CD14-positive monocyte (primary cell): ENCODE measurements around the gene FARP2. TPM values are rescaled to one million over a fixed set of nuclear protein-coding genes. Genes with fewer than 3 reads are reported as not detected.

ENCODE experiments used
- DNase-seq, 3 donors: peaks; one replicate each; pipeline ENCODE4 v3.0.0-alpha.2; 2011 to 2022
- H2AFZ ChIP-seq: 2 replicates; pipeline ENCODE4 v1.6.0; 2012; ENCODE audit warnings: mild to moderate bottlenecking, low read depth, low read length, inconsistent platforms; ENCODE audit not compliant: insufficient read depth, poor library complexity, severe bottlenecking
- H3K27ac ChIP-seq, 2 donors: 1 replicate in 1 of 2; 2 replicates in 1 of 2; pipeline ENCODE4 v1.5.1; 2012 to 2013; ENCODE audit warnings: low read length in 2 of 2, control low read depth in 1 of 2, inconsistent platforms in 1 of 2, low read depth in 1 of 2, mild to moderate bottlenecking in 1 of 2
- H3K27me3 ChIP-seq, 2 donors: one replicate each; pipeline versions ENCODE4 v1.6.0 to v1.6.1; 2011 to 2013; ENCODE audit warnings: low read length in 2 of 2; ENCODE audit not compliant: control insufficient read depth in 2 of 2, insufficient read depth in 2 of 2
- H3K36me3 ChIP-seq, 2 donors: replicated peaks in 1 of 2; 1 replicate in 1 of 2; 2 replicates in 1 of 2; pipeline versions ENCODE4 v1.5.1 to v1.6.1; 2012 to 2013; ENCODE audit warnings: low read length in 2 of 2, control low read depth in 1 of 2, inconsistent platforms in 1 of 2, mild to moderate bottlenecking in 1 of 2; ENCODE audit not compliant: insufficient read depth in 2 of 2, control insufficient read depth in 1 of 2
- H3K4me1 ChIP-seq, 2 donors: 1 replicate in 1 of 2; 2 replicates in 1 of 2; pipeline versions ENCODE4 v1.5.1 to v1.6.1; 2012 to 2013; ENCODE audit warnings: low read length in 2 of 2, control low read depth in 1 of 2, inconsistent platforms in 1 of 2, mild to moderate bottlenecking in 1 of 2, moderate library complexity in 1 of 2; ENCODE audit not compliant: insufficient read depth in 2 of 2, control insufficient read depth in 1 of 2
- H3K4me2 ChIP-seq: replicated peaks from 2 replicates; pipeline ENCODE3; 2012; ENCODE audit warnings: low read length, moderate library complexity, mild to moderate bottlenecking; ENCODE audit not compliant: poor library complexity, severe bottlenecking; ENCODE audit errors: extremely low read depth
- H3K4me3 ChIP-seq, 3 experiments: fragments of 200-600 bp in 1 of 3; sonication (generic) in 1 of 3; replicated peaks in 1 of 3; 1 replicate in 2 of 3; 2 replicates in 1 of 3; pipeline ENCODE4 v1.5.1; 2011 to 2013; ENCODE audit warnings: low read length in 3 of 3, mild to moderate bottlenecking in 3 of 3, control low read depth in 2 of 3, low read depth in 2 of 3, inconsistent platforms in 1 of 3, moderate library complexity in 1 of 3
- H3K79me2 ChIP-seq: 2 replicates; pipeline ENCODE4 v1.6.0; 2012; ENCODE audit warnings: mild to moderate bottlenecking, control low read depth, inconsistent platforms, low read length, moderate library complexity; ENCODE audit not compliant: insufficient read depth
- H3K9ac ChIP-seq: 2 replicates; pipeline ENCODE4 v1.6.0; 2017; ENCODE audit warnings: low read length, mild to moderate bottlenecking; ENCODE audit not compliant: insufficient read depth, poor library complexity, severe bottlenecking
- H3K9me3 ChIP-seq, 2 donors: replicated peaks in 1 of 2; 1 replicate in 1 of 2; 2 replicates in 1 of 2; pipeline versions ENCODE4 v1.5.1 to v1.6.1; 2012 to 2013; ENCODE audit warnings: low read length in 2 of 2, control low read depth in 1 of 2; ENCODE audit not compliant: control insufficient read depth in 1 of 2, insufficient read depth in 1 of 2
- H4K20me1 ChIP-seq: 2 replicates; pipeline ENCODE4 v1.6.0; 2012; ENCODE audit warnings: mild to moderate bottlenecking, low read length, control low read depth, moderate library complexity; ENCODE audit not compliant: insufficient read depth
- H3K27ac Mint-ChIP-seq, 7 donors: one replicate each; pipeline ENCODE4 v1.8.0; 2020; ENCODE audit warnings: mild to moderate bottlenecking in 7 of 7, mixed read lengths in 7 of 7, moderate library complexity in 6 of 7, inconsistent platforms in 2 of 7
- H3K27me3 Mint-ChIP-seq, 3 donors: one replicate each; pipeline ENCODE4 v1.8.0; 2021 to 2022; ENCODE audit warnings: low read depth in 3 of 3, mild to moderate bottlenecking in 3 of 3, mixed read lengths in 3 of 3, moderate library complexity in 3 of 3, inconsistent platforms in 1 of 3
- H3K36me3 Mint-ChIP-seq, 2 donors: one replicate each; pipeline ENCODE4 v1.8.0; 2020; ENCODE audit warnings: mixed read lengths in 2 of 2, inconsistent platforms in 1 of 2, mild to moderate bottlenecking in 1 of 2
- H3K4me1 Mint-ChIP-seq: one replicate; pipeline ENCODE4 v1.8.0; 2020; ENCODE audit warnings: mild to moderate bottlenecking, mixed read lengths
- H3K4me3 Mint-ChIP-seq, 2 donors: one replicate each; pipeline ENCODE4 v1.8.0; 2020; ENCODE audit warnings: mild to moderate bottlenecking in 2 of 2, mixed read lengths in 2 of 2, moderate library complexity in 1 of 2
- H3K9me3 Mint-ChIP-seq, 7 donors: one replicate each; pipeline ENCODE4 v1.8.0; 2020 to 2022; ENCODE audit warnings: mixed read lengths in 7 of 7, mild to moderate bottlenecking in 6 of 7, moderate library complexity in 6 of 7, inconsistent platforms in 2 of 7
- CTCF ChIP-seq: fragments of 200-600 bp; IDR thresholded peaks from one replicate; pipeline ENCODE4 v1.8.0; 2022; ENCODE audit warnings: antibody characterized with exemption, mild to moderate bottlenecking
- WGBS: methylation state at CpG from one replicate; pipeline ENCODE4 v1.1.5; 2013; ENCODE audit warnings: missing lambda C conversion rate; ENCODE audit not compliant: insufficient coverage; 5-methylcytosine and 5-hydroxymethylcytosine counted together
- intact Hi-C, 2 donors: fragments of 100-400 bp; cut with micrococcal nuclease; formaldehyde crosslinking; loops; one replicate each; pipeline versions ENCODE4 v1.15.0 to v1.15.1; 2023
- polyA plus RNA-seq, 3 donors: library from polyadenylated mRNA; depleted of rRNA in 1 of 3; unstranded in 2 of 3; stranded (reverse) in 1 of 3; fragments of 300-500 nt in 2 of 3; fragments of >200 nt in 1 of 3; fragmentation: Illumina TruSeq in 2 of 3; gene quantifications; 1 replicate in 2 of 3; 2 replicates in 1 of 3; pipeline ENCODE4 v1.2.3, GENCODE V29; 2012 to 2021

The FARP2 gene
- polyA plus RNA-seq, 3 donors: 6.7 to 8.5 (median 7.3) TPM

GRCh38 chr2:241535871-241536655 is 180.0 kb downstream of the FARP2 start:
- Histone ChIP-seq H2AFZ (no peak overlapping the region), H3K9ac (no peak overlapping the region), H3K9me3 (no peaks in the 10 kb centered on the region), H3K27me3 (peaks cover 0 to 20% of the 10 kb centered on the region in 2 donors), H3K4me2 (no peak overlapping the region), H3K4me3 (no peak overlapping the region), H3K4me1 (peaks cover 6 to 8% of the 10 kb centered on the region in 2 donors), H3K27ac (no peak overlapping the region), H3K79me2 (no peaks in the 10 kb centered on the region), H3K36me3 (no peaks in the 10 kb centered on the region), H4K20me1 (no peaks in the 10 kb centered on the region)
- peaks cover 5% of the 10 kb centered on the region for H3K4me1 Mint-ChIP-seq
- no peak overlapping the region for H3K4me3 Mint-ChIP-seq
- TF ChIP-seq CTCF: no peak
- H3K27ac Mint-ChIP-seq: no peak overlapping the region
- H3K27me3 Mint-ChIP-seq: peaks cover 24 to 31% (median 26%) of the 10 kb centered on the region in 3 donors
- peaks cover 0 to 6% (median 4%) of the 10 kb centered on the region in 7 donors for H3K9me3 Mint-ChIP-seq
- DNase-seq: no peak
- H3K36me3 Mint-ChIP-seq: peaks cover 2% of the 10 kb centered on the region in 2 donors
- intact Hi-C loops: no loop called here
- WGBS: 88% methylated on average over 10 of the region's 13 CpGs

- Mint-ChIP-seq H3K27me3 (peaks cover 40 to 55% (median 44%) of the 10 kb centered on the region in 3 donors), H3K4me3 (peak overlapping the region in 1 of 2 donors; percentile 32), H3K4me1 (peaks cover 5% of the 10 kb centered on the region), H3K9me3 (peaks cover 0 to 11% (median 5%) of the 10 kb centered on the region in 7 donors), H3K36me3 (peaks cover 2% of the 10 kb centered on the region in 2 donors), H3K27ac (no peak overlapping the region)
- no peak for DNase-seq
- Histone ChIP-seq H3K9ac (no peak overlapping the region), H3K36me3 (no peaks in the 10 kb centered on the region), H3K79me2 (no peaks in the 10 kb centered on the region), H3K4me1 (peaks cover 6 to 12% of the 10 kb centered on the region in 2 donors), H3K4me3 (no peak overlapping the region), H3K27me3 (peaks cover 3 to 41% of the 10 kb centered on the region in 2 donors), H2AFZ (no peak overlapping the region), H3K9me3 (peaks cover 0 to 7% of the 10 kb centered on the region in 2 donors), H3K27ac (no peak overlapping the region), H3K4me2 (no peak overlapping the region), H4K20me1 (no peaks in the 10 kb centered on the region)
- WGBS: 92% methylated on average over 12 of the region's 15 CpGs
- TF ChIP-seq CTCF: no peak
- intact Hi-C loops: no loop called here
Measured at GRCh38 chr2:241538838-241539615, 182.9 kb downstream of the FARP2 start.
